ENCODE measurements around the gene CAMKV.

CAMKV gene

GRCh38 chr3:49855662-49856061 lies 14.0 kb downstream of the CAMKV start:
- no peak for DNase-seq (ENCODE audit: low read depth, low spot score)
- POLR2A ChIA-PET: interaction anchor here (0.8 kb wide), 1 partner anchor 56 kb away, joined by 4 read pairs; the partner anchor contains the start of gene CDHR4
- CTCF ChIA-PET: interaction anchor here (1.0 to 6.0 kb wide), 3 partner anchors 10 to 39 kb away, joined by 3 to 57 read pairs (median 4); no protein-coding TSS in a partner anchor
- H3K4me3 ChIP-seq (ENCODE audit: low read depth, low read length): peak overlapping the region; percentile 88
- no peak for TF ChIP-seq CTCF (IDR thresholded peaks at IDR 0.05; ENCODE audit: insufficient read depth, low read length, missing control alignments)

- TF ChIP-seq CTCF (IDR thresholded peaks at IDR 0.05; ENCODE audit: insufficient read depth, low read length, missing control alignments): no peak
- DNase-seq (ENCODE audit: low read depth, low spot score): no peak
- ChIA-PET CTCF (interaction anchor here (0.7 to 2.5 kb wide), 4 partner anchors 10 to 306 kb away, joined by 3 to 24 read pairs (median 4); partner anchors contain the start of gene INKA1), POLR2A (no interaction called here)
- H3K4me3 ChIP-seq (ENCODE audit: low read depth, low read length): no peak overlapping the region
These were observed 24.0 kb downstream of the CAMKV start for GRCh38 chr3:49845694-49846093.

GRCh38 chr3:49844464-49845183 lies 25.1 kb downstream of the CAMKV start:
- no peak for TF ChIP-seq CTCF (IDR thresholded peaks at IDR 0.05; ENCODE audit: insufficient read depth, low read length, missing control alignments)
- H3K4me3 ChIP-seq (ENCODE audit: low read depth, low read length): no peak overlapping the region
- POLR2A ChIA-PET: no interaction called here
- CTCF ChIA-PET: interaction anchor here (0.8 to 2.5 kb wide), 3 partner anchors 9 to 305 kb away, joined by 4 to 24 read pairs (median 5); partner anchors contain the start of gene INKA1
- DNase-seq (ENCODE audit: low read depth, low spot score): no peak

GRCh38 chr3:49842843-49843517 lies 26.7 kb downstream of the CAMKV start:
- TF ChIP-seq CTCF (IDR thresholded peaks at IDR 0.05; ENCODE audit: insufficient read depth, low read length, missing control alignments): no peak
- H3K4me3 ChIP-seq (ENCODE audit: low read depth, low read length): no peak overlapping the region
- ChIA-PET POLR2A (no interaction called here), CTCF (interaction anchor here (0.6 to 19.5 kb wide), 7 partner anchors 9 to 304 kb away, joined by 3 to 507 read pairs (median 12); partner anchors contain the start of genes CDHR4, INKA1 and TRAIP)
- no peak for DNase-seq (ENCODE audit: low read depth, low spot score)

- no peak for TF ChIP-seq CTCF (IDR thresholded peaks at IDR 0.05; ENCODE audit: insufficient read depth, low read length, missing control alignments)
- no peak for DNase-seq (ENCODE audit: low read depth, low spot score)
- ChIA-PET POLR2A (no interaction called here), CTCF (interaction anchor here (1.0 to 19.5 kb wide), 15 partner anchors 8 to 347 kb away, joined by 3 to 507 read pairs (median 8); partner anchors contain the start of genes CDHR4, INKA1, IP6K1 and TRAIP)
- H3K4me3 ChIP-seq (ENCODE audit: low read depth, low read length): no peak overlapping the region
These were observed 27.9 kb downstream of the CAMKV start for GRCh38 chr3:49841806-49842205.

Measured in AG04449 (cell line).